SK-N-MC (cell line): ENCODE data around the gene HES5.
A peak's percentile ranks its signal among the peaks of the same experiment; 100 is the strongest.

Experiments used
- DNase-seq: peaks from one replicate; pipeline ENCODE4 v3.0.0-alpha.2; 2011; ENCODE audit warnings: low read depth, low spot score
- H3K27ac ChIP-seq: fragments of 200-600 bp; sonication (generic); 2 replicates; pipeline ENCODE4 v1.5.1; 2016; ENCODE audit warnings: mixed run types
- H3K36me3 ChIP-seq: fragments of 200-600 bp; sonication (generic); 2 replicates; pipeline ENCODE4 v1.6.1; 2017; ENCODE audit warnings: antibody characterized with exemption, low read length, mixed read lengths; ENCODE audit not compliant: insufficient read depth
- H3K4me3 ChIP-seq: fragments of 200-600 bp; sonication (generic); 2 replicates; pipeline ENCODE4 v1.5.1; 2016
- H3K9ac ChIP-seq: fragments of 200-600 bp; sonication (generic); 2 replicates; pipeline ENCODE4 v1.8.0; 2017; ENCODE audit warnings: mixed run types, mixed read lengths; ENCODE audit not compliant: insufficient read length
- H3K9me3 ChIP-seq: fragments of 200-600 bp; sonication (generic); 2 replicates; pipeline ENCODE4 v1.6.1; 2017; ENCODE audit warnings: low read depth, mild to moderate bottlenecking, antibody characterized with exemption, low read length, moderate library complexity, mixed read lengths
- EZH2 ChIP-seq: fragments of 200-600 bp; sonication (generic); IDR thresholded peaks from one replicate; pipeline ENCODE4 v1.6.1; 2017; ENCODE audit warnings: antibody characterized with exemption
- FOXP2 ChIP-seq: optimal IDR thresholded peaks from 2 replicates; pipeline ENCODE3; 2011; ENCODE audit warnings: mild to moderate bottlenecking, moderate library complexity; ENCODE audit not compliant: insufficient read depth; ENCODE audit errors: extremely low read length, control extremely low read depth
- POLR2AphosphoS5 ChIP-seq: IDR thresholded peaks from 2 replicates; pipeline ENCODE4 v1.6.1; 2012; ENCODE audit warnings: mild to moderate bottlenecking, low read depth, low read length, borderline replicate concordance

HES5 gene

DNA sequence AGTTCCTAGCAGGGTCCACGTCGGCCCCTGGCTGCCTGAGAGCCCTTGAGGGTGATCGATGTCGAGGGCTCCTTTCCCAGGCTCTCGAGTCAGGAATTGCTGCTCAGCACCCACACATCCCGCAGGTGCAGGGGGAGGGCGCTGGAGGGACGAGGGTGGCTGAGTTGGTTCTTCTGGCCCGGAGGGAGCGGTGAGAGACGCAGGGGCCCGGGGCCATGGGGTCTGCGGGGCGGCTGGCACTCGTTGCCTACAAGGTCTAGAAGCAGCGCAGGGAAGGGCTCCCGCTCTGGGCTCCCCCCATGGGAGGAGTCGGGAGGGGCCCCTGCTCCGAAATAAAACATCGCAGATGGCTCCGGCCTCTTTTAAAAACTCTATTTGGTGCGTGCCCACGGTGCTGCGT is 21.9 kb downstream of the HES5 start:
- H3K9me3 ChIP-seq, result no peaks in the 10 kb centered on the region
- DNase-seq, result no peak
- TF ChIP-seq EZH2 (no peak), FOXP2 (no peak), POLR2AphosphoS5 (no peak; the same call in 1 of the 2 replicates)
- H3K27ac ChIP-seq, result no peak overlapping the region
- peaks cover 25% of the 10 kb centered on the region; the same call in 1 of the 2 replicates for H3K36me3 ChIP-seq
- no peak overlapping the region for H3K9ac ChIP-seq
- H3K4me3 ChIP-seq, result no peak overlapping the region

DNA sequence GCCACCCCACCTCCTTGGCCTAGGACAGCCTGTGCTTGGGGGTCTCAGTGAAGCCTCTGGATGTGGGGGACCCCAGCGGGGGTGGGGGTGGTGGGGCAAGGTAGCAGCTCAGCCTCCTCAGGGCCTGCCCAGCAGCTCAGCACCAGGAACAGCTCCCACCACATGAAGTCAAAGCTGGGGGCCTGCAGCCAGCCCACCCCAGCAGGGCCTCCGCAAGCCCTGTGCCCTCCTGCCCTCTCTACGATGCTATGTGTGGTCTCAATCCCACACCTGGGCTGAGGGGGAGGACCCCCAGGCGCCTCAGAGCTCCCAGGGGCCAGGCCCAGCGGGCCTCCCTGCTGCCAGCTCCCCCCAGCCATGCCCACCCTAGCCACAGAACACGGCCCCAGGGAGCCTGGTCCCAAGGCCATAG is 22.3 kb downstream of the HES5 start:
- Histone ChIP-seq H3K9ac (no peak overlapping the region), H3K27ac (no peak overlapping the region), H3K9me3 (no peaks in the 10 kb centered on the region), H3K36me3 (peaks cover 25% of the 10 kb centered on the region; the same call in 1 of the 2 replicates), H3K4me3 (no peak overlapping the region)
- TF ChIP-seq FOXP2, result no peak
- TF ChIP-seq POLR2AphosphoS5, result no peak; the same call in 1 of the 2 replicates
- TF ChIP-seq EZH2, result no peak
- no peak for DNase-seq

DNA sequence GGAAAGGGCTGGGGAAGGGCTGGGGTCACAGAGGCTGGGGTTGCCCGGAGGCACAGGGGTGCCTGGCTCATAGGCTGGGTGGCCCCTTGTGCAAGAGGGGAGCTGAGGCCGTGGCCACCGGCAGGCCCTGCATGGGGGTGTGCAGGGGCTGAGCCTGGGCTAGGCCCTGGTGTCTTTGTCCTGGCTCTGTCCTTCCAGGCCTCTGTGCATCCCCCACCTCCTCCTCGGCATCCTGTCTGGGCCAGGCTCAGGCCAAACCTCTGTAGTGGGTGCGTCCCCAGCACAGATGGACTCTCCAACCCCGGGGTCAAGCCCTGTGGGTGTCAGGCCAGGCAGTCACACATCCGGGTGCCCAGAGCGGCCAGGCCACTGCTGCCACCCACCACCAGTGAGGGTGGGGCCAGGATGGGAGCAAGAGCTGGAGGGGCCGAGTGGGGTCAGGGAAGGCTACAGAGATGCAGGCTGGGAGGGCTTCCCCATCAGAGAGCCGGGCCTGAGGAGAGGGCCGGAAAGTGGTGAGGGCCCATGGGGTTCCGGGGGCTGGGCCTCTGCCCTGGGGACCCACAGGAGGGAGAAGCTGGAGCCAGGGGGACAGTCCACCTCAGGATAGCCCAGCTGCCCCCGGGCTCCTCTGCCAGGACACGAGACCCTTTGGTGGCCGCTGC is 23.0 kb downstream of the HES5 start:
- TF ChIP-seq FOXP2 (no peak), EZH2 (no peak), POLR2AphosphoS5 (peak; percentile 10; the same call in 1 of the 2 replicates)
- Histone ChIP-seq H3K27ac (no peak overlapping the region), H3K36me3 (peaks cover 25% of the 10 kb centered on the region; the same call in 1 of the 2 replicates), H3K4me3 (no peak overlapping the region), H3K9me3 (no peaks in the 10 kb centered on the region), H3K9ac (no peak overlapping the region)
- no peak for DNase-seq

DNA sequence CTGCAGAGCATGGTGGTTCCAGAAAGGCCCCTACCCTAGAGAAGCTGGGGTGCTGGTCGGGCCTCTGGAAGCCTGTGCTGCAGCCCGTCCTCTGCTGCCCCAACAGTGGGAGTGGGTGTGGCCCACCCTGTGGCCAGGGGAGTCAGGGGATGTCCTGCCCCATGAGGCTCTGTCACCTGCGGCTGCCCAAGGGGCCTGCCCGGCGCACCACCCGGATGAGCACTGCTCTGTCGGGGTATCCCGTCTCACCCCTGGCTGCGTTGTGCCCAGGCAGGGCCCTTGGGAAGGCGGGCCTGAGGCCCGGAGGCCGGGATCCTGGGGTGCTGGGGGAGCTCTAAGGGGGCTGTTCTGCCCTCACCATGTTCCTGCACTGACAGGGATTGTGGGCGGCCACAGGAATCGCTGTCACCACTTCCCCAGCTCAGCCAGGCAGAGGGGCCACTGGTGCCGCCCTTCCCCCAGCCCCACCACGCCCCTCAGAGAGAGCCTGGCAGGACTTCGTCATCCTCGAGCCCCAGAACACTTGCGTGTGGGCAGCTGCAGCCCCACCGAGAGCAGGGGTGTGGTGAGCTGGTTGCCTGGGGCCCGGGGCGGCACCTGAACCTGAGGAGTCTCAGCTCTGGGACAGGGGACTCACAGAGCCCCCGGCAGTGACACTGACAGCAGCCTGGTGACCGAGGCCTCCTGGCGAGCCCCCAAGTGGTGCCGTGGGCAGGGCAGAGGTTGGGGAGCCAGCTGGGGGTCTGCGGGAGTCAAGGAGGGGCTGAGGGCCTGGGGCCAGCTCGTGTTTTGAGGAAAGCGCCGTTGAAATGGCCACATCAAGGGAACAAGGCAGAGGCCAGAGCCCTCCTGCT is 23.8 kb downstream of the HES5 start:
- Histone ChIP-seq H3K27ac (no peak overlapping the region), H3K9ac (no peak overlapping the region), H3K36me3 (peaks cover 22% of the 10 kb centered on the region; the same call in 1 of the 2 replicates), H3K4me3 (no peak overlapping the region), H3K9me3 (no peaks in the 10 kb centered on the region)
- TF ChIP-seq EZH2 (no peak), POLR2AphosphoS5 (no peak; the same call in 1 of the 2 replicates), FOXP2 (no peak)
- DNase-seq, result no peak

DNA sequence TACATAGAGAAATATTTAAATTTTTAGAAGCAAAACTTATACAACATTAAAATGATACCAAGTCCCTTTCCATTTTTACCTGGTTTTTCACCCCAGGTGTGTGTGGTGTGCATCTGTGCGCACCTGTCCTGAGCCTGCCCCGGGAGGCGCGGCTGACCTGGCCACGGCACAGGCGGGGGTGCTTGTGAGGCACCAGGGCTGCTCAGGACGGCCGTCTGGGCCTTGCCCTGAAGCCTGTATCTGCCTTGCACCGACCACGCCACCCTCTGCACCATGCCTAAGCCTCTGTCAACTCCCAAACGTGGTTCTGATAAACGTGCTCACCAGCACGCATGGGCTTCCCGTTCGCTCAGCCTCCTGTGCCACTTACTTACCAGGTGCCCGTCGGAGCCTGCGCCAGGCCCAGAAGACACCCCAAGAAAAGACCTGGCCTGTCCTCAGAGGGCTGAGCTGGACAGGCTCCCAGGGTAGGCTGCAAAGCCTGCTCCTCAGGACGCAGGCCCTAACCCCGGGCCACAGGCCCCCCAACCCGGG is 24.5 kb downstream of the HES5 start:
- DNase-seq, result no peak
- H3K9me3 ChIP-seq, result no peaks in the 10 kb centered on the region
- H3K36me3 ChIP-seq, result peaks cover 17% of the 10 kb centered on the region; the same call in 1 of the 2 replicates
- no peak overlapping the region for H3K4me3 ChIP-seq
- H3K27ac ChIP-seq, result no peak overlapping the region
- no peak overlapping the region for H3K9ac ChIP-seq
- TF ChIP-seq EZH2, result no peak
- no peak for TF ChIP-seq FOXP2
- no peak for TF ChIP-seq POLR2AphosphoS5

DNA sequence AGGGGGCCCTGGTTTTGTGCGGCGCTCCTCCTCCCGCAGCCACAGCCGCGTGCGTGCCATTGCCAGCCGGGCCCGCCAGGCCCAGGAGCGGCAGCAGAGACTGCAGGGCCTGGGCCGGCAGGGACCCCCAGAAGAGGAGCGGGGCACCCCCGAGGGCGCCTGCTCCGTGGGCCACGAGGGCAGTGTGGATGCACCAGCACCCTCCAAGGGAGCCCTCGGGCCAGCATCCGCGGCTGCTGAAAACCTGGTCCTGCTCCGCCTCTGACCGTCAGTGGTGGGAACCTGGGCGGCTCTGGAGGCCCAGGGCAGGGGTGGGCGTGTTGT is 25.2 kb downstream of the HES5 start:
- H3K9me3 ChIP-seq, result no peaks in the 10 kb centered on the region
- H3K27ac ChIP-seq, result no peak overlapping the region
- no peak for DNase-seq
- TF ChIP-seq EZH2, result no peak
- no peak for TF ChIP-seq FOXP2
- no peak for TF ChIP-seq POLR2AphosphoS5
- no peak overlapping the region for H3K9ac ChIP-seq
- H3K36me3 ChIP-seq, result peaks cover 11% of the 10 kb centered on the region; the same call in 1 of the 2 replicates
- no peak overlapping the region for H3K4me3 ChIP-seq

DNA sequence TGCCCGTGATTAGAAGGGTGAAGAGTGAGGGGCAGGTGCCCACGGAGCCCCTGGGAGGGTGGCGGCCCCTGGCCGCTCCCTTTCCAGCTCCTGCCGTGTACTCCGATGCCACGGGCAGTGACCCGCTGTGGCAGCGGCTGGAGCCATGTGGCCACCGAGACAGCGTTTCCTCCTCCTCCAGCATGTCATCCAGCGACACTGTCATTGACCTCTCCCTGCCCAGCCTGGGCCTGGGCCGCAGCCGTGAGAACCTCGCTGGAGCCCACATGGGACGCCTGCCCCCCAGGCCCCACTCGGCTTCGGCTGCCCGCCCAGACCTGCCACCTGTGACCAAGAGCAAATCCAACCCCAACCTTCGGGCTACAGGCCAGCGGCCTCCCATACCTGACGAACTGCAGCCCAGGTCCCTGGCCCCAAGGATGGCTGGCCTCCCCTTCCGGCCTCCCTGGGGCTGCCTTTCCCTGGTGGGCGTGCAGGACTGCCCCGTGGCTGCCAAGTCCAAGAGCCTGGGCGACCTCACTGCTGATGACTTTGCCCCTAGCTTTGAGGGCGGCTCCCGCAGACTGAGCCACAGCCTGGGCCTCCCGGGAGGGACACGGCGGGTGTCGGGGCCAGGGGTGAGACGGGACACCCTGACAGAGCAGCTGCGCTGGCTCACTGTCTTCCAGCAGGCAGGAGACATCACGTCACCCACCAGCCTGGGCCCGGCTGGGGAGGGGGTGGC is 25.7 kb downstream of the HES5 start:
- Histone ChIP-seq H3K4me3 (no peak overlapping the region), H3K36me3 (peaks cover 5% of the 10 kb centered on the region; the same call in 1 of the 2 replicates)

More for the DNA sequence above, 25.7 kb downstream of the HES5 start:
- H3K27ac ChIP-seq, result no peak overlapping the region
- TF ChIP-seq FOXP2 (no peak), POLR2AphosphoS5 (no peak), EZH2 (no peak)
- no peak for DNase-seq
- H3K9ac ChIP-seq, result no peak overlapping the region
- H3K9me3 ChIP-seq, result no peaks in the 10 kb centered on the region
